ENCODE measurements around the gene C17orf107.

- TF ChIP-seq EZH2 (IDR thresholded peaks at IDR 0.05; ENCODE audit: borderline replicate concordance) (no peak), CTCF (IDR thresholded peaks at IDR 0.05; ENCODE audit: poor library complexity) (no peak), EZH2phosphoT487 (IDR thresholded peaks at IDR 0.05; ENCODE audit: low read depth, severe bottlenecking, unreplicated experiment) (no peak)
These were observed 41.9 kb downstream of the C17orf107 start for GRCh38 chr17:4941319-4941610.

Data from hepatocyte (in vitro differentiated cells).